ENCODE measurements around the gene HSPB3. TPM values are rescaled to one million over a fixed set of nuclear protein-coding genes. Genes with fewer than 3 reads are reported as not detected.

HSPB3 gene
- total RNA-seq, 1 donor from 2014 or later: 498 TPM

Other genes with a start within 250 kb of the HSPB3 start
- 13.2 and 17.3 TPM in 2 replicates for gene ARL15, start 145.1 kb upstream of the HSPB3 start, total RNA-seq
- gene SNX18, start 62.1 kb downstream of the HSPB3 start, total RNA-seq: 90.8 and 93.9 TPM in 2 replicates

All from myocyte (in vitro differentiated cells).